Caco-2 (cell line): ENCODE data around the gene OR10J1. TPM values are rescaled to one million over a fixed set of nuclear protein-coding genes. Genes with fewer than 3 reads are reported as not detected.

ENCODE experiments used
- BruUV-seq: library from RNA; stranded (reverse); fragments of 400-500 nt; replicated peaks from 2 replicates; lab custom pipeline; 2021; lab: Mats Ljungman, UMichigan
- CTCF ChIA-PET: fragments of 300-600 bp; sonication (Branson Sonifier 250); formaldehyde crosslinking; loops from one replicate; lab custom pipeline; 2022; ENCODE audit warnings: antibody characterized with exemption; lab: Charles Lee
- POLR2A ChIA-PET: fragments of 300-600 bp; sonication (Branson Sonifier 250); formaldehyde crosslinking; loops from one replicate; lab custom pipeline; 2022; ENCODE audit warnings: antibody characterized with exemption; lab: Charles Lee
- DNase-seq, 2 experiments: peaks; one replicate each; pipeline versions ENCODE4 v3.0.0 to v3.0.0-alpha.2; 2020 to 2022
- H3K27me3 ChIP-seq: replicated peaks from 2 replicates; pipeline ENCODE4 v1.6.0; 2011; ENCODE audit warnings: low read length; ENCODE audit not compliant: control insufficient read depth, insufficient read depth
- H3K36me3 ChIP-seq: 2 replicates; pipeline ENCODE4 v1.5.1; 2011; ENCODE audit warnings: low read length; ENCODE audit not compliant: control insufficient read depth, insufficient read depth
- H3K4me1 ChIP-seq: fragments of 250-450 bp; sonication (Bioruptor Pico); 2 replicates; pipeline ENCODE4 v1.5.1; 2020; ENCODE audit warnings: mild to moderate bottlenecking
- H3K4me3 ChIP-seq: 2 replicates; pipeline ENCODE4 v1.5.1; 2011; ENCODE audit warnings: low read depth, mild to moderate bottlenecking, control low read depth, low read length
- H3K9me3 ChIP-seq: fragments of 250-450 bp; sonication (Bioruptor Pico); 2 replicates; pipeline ENCODE4 v1.5.1; 2020; ENCODE audit warnings: mild to moderate bottlenecking, moderate library complexity
- H3K27ac Mint-ChIP-seq: one replicate; pipeline ENCODE4 v1.8.0; 2022; ENCODE audit warnings: mixed read lengths; ENCODE audit not compliant: unreplicated experiment
- H3K27me3 Mint-ChIP-seq: one replicate; pipeline ENCODE4 v1.8.0; 2022; ENCODE audit warnings: mixed read lengths; ENCODE audit not compliant: insufficient read depth, unreplicated experiment
- H3K36me3 Mint-ChIP-seq: one replicate; pipeline ENCODE4 v1.8.0; 2022; ENCODE audit warnings: mild to moderate bottlenecking, mixed read lengths; ENCODE audit not compliant: insufficient read depth, unreplicated experiment
- H3K4me1 Mint-ChIP-seq: one replicate; pipeline ENCODE4 v1.8.0; 2022; ENCODE audit warnings: low read depth, mixed read lengths; ENCODE audit not compliant: unreplicated experiment
- H3K4me3 Mint-ChIP-seq: one replicate; pipeline ENCODE4 v1.8.0; 2022; ENCODE audit warnings: mild to moderate bottlenecking, moderate library complexity, mixed read lengths; ENCODE audit not compliant: unreplicated experiment
- H3K9me3 Mint-ChIP-seq: one replicate; pipeline ENCODE4 v1.8.0; 2022; ENCODE audit warnings: mixed read lengths; ENCODE audit not compliant: unreplicated experiment
- CTCF ChIP-seq, 2 experiments: fragments of 200-600 bp in 1 of 2; IDR thresholded peaks; 1 replicate in 1 of 2; 2 replicates in 1 of 2; pipeline versions ENCODE4 v1.5.1 to v1.8.0; 2011 to 2022; ENCODE audit warnings: antibody characterized with exemption in 1 of 2, control low read depth in 1 of 2, inconsistent platforms in 1 of 2, low read depth in 1 of 2, low read length in 1 of 2, mild to moderate bottlenecking in 1 of 2, moderate library complexity in 1 of 2; ENCODE audit not compliant: insufficient read depth in 1 of 2, severe bottlenecking in 1 of 2, unreplicated experiment in 1 of 2
- intact Hi-C: fragments of 100-400 bp; cut with micrococcal nuclease; formaldehyde crosslinking; loops from one replicate; pipeline ENCODE4 v1.10.0; 2022; ENCODE audit not compliant: unreplicated experiment
- total RNA-seq: library from RNA; stranded (reverse); gene quantifications from 2 replicates; pipeline ENCODE4 v1.2.3, GENCODE V29; 2022

The OR10J1 gene
- total RNA-seq, 1 experiment from 2014 or later: not detected

- Histone ChIP-seq H3K4me3 (no peak overlapping the region), H3K36me3 (no peaks in the 10 kb centered on the region), H3K27me3 (no peaks in the 10 kb centered on the region), H3K9me3 (no peaks in the 10 kb centered on the region), H3K4me1 (peaks cover 9% of the 10 kb centered on the region; the same call in 1 of the 2 replicates)
- no peak overlapping the region for H3K27ac Mint-ChIP-seq
- peaks cover 11% of the 10 kb centered on the region for H3K4me1 Mint-ChIP-seq
- no peaks in the 10 kb centered on the region for H3K9me3 Mint-ChIP-seq
- H3K36me3 Mint-ChIP-seq: no peaks in the 10 kb centered on the region
- no peak for TF ChIP-seq CTCF (IDR thresholded peaks at IDR 0.05; ENCODE audit: insufficient read depth in 1 of 2, low read depth in 1 of 2, low read length in 1 of 2, severe bottlenecking in 1 of 2, unreplicated experiment in 1 of 2)
- H3K27me3 Mint-ChIP-seq: no peaks in the 10 kb centered on the region
- H3K4me3 Mint-ChIP-seq: no peak overlapping the region
- ChIA-PET CTCF (no interaction called here), POLR2A (no interaction called here)
- no peak for DNase-seq
- intact Hi-C loops: no loop called here
- BruUV-seq: no TSS peak
Observed at GRCh38 chr1:159430985-159431384, 8.5 kb upstream of the OR10J1 start.

GRCh38 chr1:159431904-159432303 is 7.6 kb upstream of the OR10J1 start, which contains the start of gene OR10J4:
Gene OR10J4, plus strand, starts transcription at chr1:159432204.
- H3K36me3 Mint-ChIP-seq: no peaks in the 10 kb centered on the region
- no peak for TF ChIP-seq CTCF (IDR thresholded peaks at IDR 0.05; ENCODE audit: insufficient read depth in 1 of 2, low read depth in 1 of 2, low read length in 1 of 2, severe bottlenecking in 1 of 2, unreplicated experiment in 1 of 2)

GRCh38 chr1:159436469-159436868 is 3.1 kb upstream of the OR10J1 start:
- no peak for DNase-seq
- Mint-ChIP-seq H3K9me3 (no peaks in the 10 kb centered on the region), H3K36me3 (no peaks in the 10 kb centered on the region), H3K27ac (no peak overlapping the region), H3K4me1 (no peaks in the 10 kb centered on the region), H3K4me3 (no peak overlapping the region), H3K27me3 (no peaks in the 10 kb centered on the region)
- H3K4me3 ChIP-seq: no peak overlapping the region
- intact Hi-C loops: no loop called here
- no peaks in the 10 kb centered on the region for H3K27me3 ChIP-seq
- no peaks in the 10 kb centered on the region for H3K36me3 ChIP-seq
- BruUV-seq: no TSS peak
- CTCF ChIA-PET: no interaction called here
- TF ChIP-seq CTCF (IDR thresholded peaks at IDR 0.05; ENCODE audit: insufficient read depth in 1 of 2, low read depth in 1 of 2, low read length in 1 of 2, severe bottlenecking in 1 of 2, unreplicated experiment in 1 of 2): no peak
- no peaks in the 10 kb centered on the region for H3K4me1 ChIP-seq
- H3K9me3 ChIP-seq: no peaks in the 10 kb centered on the region
- POLR2A ChIA-PET: no interaction called here

More at GRCh38 chr1:159431904-159432303, 7.6 kb upstream of the OR10J1 start, which contains the start of gene OR10J4:
- POLR2A ChIA-PET: no interaction called here
- Histone ChIP-seq H3K4me1 (peaks cover 9% of the 10 kb centered on the region; the same call in 1 of the 2 replicates), H3K9me3 (no peaks in the 10 kb centered on the region), H3K4me3 (no peak within 1 kb of the TSS), H3K27me3 (no peaks in the 10 kb centered on the region), H3K36me3 (no peaks in the 10 kb centered on the region)
- Mint-ChIP-seq H3K4me3 (no peak within 1 kb of the TSS), H3K27me3 (no peaks in the 10 kb centered on the region), H3K4me1 (peaks cover 11% of the 10 kb centered on the region), H3K27ac (no peak within 1 kb of the TSS), H3K9me3 (no peaks in the 10 kb centered on the region)
- intact Hi-C loops: no loop called here
- CTCF ChIA-PET: no interaction called here
- no peak for DNase-seq
- BruUV-seq: no TSS peak
